ENCODE measurements around the gene CYCS.
"Not testable (repeated sequence)": the region's sequence is repeated elsewhere in the genome, so short reads cannot be mapped to it uniquely, and the experiment has no call there.

Gene CYCS

DNA sequence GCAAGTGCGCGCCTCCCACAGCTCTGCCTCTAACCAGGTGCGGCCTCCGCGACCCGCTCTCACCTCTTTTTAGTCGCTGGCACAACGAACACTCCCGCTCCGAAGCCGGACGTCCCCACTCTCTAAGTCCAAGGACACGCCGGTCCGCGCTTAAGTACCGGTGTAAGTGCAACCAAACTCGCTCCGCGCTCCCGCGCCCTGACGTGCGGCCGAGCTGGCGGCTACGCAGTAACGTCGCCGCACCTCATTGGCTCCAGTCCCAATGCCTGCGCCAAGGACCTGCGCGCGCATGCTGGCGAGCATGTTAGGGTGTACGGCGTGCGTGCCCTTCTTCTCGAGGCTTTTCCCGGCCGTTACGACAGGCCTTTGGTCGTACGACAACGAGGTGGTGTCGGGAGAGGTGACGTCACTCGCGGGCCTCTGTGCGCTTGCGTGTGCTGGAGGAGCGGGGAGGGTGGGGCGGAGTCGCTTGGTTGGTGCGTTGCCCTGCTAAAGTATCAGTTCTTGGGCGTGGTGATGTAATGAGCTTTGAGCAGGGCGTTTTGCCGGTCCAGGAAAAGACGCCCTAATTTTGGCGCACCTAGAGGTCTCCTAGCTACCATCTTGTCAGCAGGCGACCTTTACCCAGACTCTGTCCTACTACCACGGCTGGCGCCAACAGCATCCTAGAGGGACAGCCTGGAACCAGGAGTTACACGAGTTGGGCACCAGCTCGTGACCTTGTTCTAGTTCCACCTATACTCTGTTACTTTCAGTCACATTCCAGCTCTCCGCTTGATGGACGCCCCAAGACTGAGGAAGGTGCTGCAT is at the start of gene CYCS:
TSS of gene CYCS (minus strand) at position 124 of the 810 bp plus-strand sequence. CDS start 1,141 bp downstream, outside the sequence.
- Mint-ChIP-seq H3K4me1 (peaks cover 32% of the 10 kb centered on the region), H3K27me3 (no peaks in the 10 kb centered on the region), H3K4me3 (peak within 1 kb of the TSS; percentile 93), H3K36me3 (peaks cover 30% of the 10 kb centered on the region), H3K27ac (peak within 1 kb of the TSS; percentile 98), H3K9me3 (no peaks in the 10 kb centered on the region)
- peak; percentile 98 for ATAC-seq

DNA sequence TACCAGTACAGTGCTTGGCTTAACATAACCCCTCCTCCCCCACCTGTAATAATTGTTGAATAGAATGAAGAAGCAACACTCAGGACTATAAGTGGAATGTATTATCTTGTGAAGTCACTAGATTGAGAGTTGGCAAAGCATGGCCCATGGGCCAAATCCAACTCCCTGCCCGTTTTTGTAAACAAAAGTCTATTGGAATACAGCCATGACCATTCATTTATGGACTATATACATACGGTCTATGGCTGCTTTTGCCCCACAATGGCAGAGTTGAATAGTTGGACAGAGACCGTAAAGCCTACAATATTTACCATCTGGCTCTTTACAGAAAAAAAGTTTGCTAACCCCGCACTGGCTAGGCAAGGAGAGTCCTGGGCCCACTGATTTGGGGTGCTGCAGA is 48.1 kb upstream of the CYCS start:
- H3K27ac Mint-ChIP-seq, result no peak overlapping the region
- no peaks in the 10 kb centered on the region for H3K9me3 Mint-ChIP-seq
- H3K4me1 Mint-ChIP-seq, result no peaks in the 10 kb centered on the region
- no peak overlapping the region for H3K4me3 Mint-ChIP-seq
- ATAC-seq, result no peak
- H3K36me3 Mint-ChIP-seq, result peaks cover 36% of the 10 kb centered on the region
- H3K27me3 Mint-ChIP-seq, result no peaks in the 10 kb centered on the region

DNA sequence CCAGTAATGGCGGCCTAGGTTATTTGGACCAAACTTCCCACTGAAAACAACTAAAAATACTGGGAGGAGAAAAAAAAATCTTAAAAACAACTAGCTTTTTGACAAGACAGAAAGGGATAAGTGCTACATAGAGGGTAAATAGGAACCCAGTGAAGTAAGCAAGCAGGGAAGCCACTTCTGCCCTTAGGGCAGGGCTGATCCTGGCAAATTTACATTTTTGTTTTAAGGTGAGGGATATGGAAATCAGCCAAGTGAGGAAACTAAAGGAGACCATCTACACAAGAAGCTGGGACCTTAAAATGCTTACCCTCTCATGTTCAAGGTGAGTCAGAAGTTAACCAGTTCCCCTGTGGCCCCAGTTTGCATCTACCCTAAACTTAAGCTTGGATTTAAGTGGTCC is 46.5 kb upstream of the CYCS start:
- ATAC-seq, result no peak
- Mint-ChIP-seq H3K4me1 (no peaks in the 10 kb centered on the region), H3K4me3 (no peak overlapping the region), H3K27ac (peak overlapping the region; percentile 1), H3K36me3 (peaks cover 29% of the 10 kb centered on the region), H3K9me3 (no peaks in the 10 kb centered on the region), H3K27me3 (no peaks in the 10 kb centered on the region)

DNA sequence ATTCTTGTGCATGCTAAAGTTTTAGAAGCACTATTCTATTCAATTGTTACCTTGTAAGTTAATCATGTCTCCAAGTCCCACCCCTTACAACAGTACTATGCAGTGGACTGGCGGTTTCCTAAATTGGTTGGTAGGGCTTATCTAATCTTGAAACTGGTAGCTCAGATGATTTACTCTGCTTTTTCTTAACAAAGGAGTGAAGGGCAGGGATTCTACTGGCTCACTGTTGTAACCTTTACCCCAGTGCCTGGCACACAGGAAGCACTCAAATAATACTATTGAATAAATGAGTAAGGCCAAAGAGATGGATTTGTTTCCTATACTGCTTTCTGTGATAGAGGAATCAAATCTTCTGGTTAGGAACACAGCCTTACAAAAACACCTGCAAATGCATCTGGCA is 46.0 kb upstream of the CYCS start:
- ATAC-seq, result no peak
- Mint-ChIP-seq H3K36me3 (peaks cover 29% of the 10 kb centered on the region), H3K4me3 (no peak overlapping the region), H3K27ac (no peak overlapping the region), H3K4me1 (no peaks in the 10 kb centered on the region), H3K9me3 (no peaks in the 10 kb centered on the region), H3K27me3 (no peaks in the 10 kb centered on the region)

DNA sequence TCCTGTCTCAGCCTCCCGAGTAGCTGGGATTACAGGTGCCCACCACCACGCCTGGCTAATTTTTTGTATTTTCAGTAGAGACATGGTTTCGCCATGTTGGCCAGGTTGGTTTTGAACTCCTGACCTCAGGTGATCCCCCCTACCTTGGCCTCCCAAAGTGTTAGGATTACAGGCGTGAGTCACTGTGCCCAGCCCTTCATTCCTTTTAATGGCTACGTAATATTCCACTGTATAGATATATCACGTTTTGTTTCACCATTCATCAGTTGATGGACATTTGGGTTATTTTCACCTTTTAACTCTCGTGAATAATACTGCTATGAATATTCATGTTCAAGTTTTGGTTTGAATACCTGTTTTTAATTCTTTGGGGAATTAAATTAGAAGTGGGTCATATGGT is 44.6 kb upstream of the CYCS start:
- Mint-ChIP-seq H3K27ac (no peak overlapping the region), H3K27me3 (no peaks in the 10 kb centered on the region), H3K36me3 (peaks cover 29% of the 10 kb centered on the region), H3K4me1 (no peaks in the 10 kb centered on the region), H3K4me3 (no peak overlapping the region), H3K9me3 (no peaks in the 10 kb centered on the region)
- ATAC-seq, result no peak

DNA sequence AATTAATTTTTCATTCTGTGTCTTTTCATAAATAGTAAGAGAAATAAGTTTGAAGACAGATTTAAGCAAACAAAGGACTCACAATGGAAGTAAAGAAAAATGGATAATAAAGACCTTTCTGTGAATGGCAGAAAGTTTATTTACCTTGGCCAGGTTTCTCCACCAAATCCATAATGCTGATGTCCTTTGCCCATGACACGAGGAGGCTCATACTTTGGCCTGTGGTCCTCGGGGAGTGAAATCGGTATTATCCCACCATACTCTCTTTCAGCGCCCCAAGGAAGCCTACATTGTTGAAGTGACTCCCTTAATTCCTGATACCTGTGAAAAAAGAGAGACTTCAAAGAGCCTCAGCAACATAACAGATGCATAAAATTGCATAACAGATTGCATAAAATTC is 43.1 kb upstream of the CYCS start:
- Mint-ChIP-seq H3K4me1 (no peaks in the 10 kb centered on the region), H3K27me3 (no peaks in the 10 kb centered on the region), H3K27ac (no peak overlapping the region), H3K36me3 (peaks cover 29% of the 10 kb centered on the region), H3K4me3 (no peak overlapping the region), H3K9me3 (no peaks in the 10 kb centered on the region)
- ATAC-seq, result no peak

DNA sequence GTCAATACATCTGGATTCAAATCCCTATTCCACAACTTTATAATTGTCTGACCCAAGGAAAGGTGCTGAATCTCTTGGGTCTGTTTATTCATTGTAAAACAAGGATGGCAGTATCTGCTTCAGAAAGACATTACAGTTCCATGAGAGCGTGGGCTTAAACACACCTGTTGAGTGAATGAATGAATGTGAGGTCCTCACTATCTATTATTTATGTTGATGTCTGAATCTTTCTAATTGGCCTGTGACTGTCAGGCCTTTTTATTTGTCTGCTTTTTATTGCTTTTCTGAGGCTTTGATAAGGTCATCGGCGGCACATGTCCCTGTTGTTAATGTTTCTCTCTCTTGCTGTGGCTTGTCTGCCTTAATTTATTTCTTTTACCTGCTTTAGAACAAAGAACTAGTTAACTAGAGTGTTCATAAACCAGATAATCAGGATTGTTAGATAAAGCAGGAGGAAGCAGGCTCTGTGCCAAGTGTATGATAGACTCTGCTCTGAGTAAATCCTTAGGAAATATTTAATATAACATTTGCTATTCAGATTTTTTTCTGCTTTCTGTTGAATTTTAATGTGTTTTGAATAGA is 42.3 kb upstream of the CYCS start:
- Mint-ChIP-seq H3K4me3 (no peak overlapping the region), H3K36me3 (peaks cover 21% of the 10 kb centered on the region), H3K27me3 (no peaks in the 10 kb centered on the region), H3K4me1 (no peaks in the 10 kb centered on the region), H3K27ac (no peak overlapping the region), H3K9me3 (no peaks in the 10 kb centered on the region)
- ATAC-seq, result no peak

DNA sequence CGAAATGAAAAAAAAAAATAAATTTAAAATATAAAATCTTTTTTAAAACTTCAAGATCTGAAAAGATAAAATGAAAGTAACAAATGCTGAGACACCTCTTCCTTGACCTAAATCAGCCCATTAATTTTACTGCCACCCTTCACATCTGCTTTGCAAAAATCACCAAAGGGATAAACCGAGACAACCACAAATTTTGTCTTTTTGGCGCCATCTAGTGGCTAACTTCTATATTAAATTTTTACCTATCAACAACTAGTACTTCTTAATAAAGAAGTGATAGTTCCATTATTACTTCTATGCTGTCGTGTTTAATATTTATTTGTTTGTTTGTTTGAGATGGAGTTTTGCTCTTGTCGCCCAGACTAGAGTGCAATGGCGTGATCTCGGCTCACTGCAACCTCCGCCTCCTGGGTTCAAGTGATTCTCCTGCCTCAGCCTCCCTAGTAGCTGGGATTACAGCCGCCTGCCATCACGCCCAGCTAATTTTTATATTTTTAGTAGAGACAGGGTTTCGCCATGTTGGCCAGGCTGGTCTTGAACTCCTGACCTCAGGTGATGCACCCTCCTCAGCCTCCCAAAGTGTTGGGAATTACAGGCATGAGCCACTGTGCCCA is 35.0 kb upstream of the CYCS start:
- H3K36me3 Mint-ChIP-seq, result peaks cover 32% of the 10 kb centered on the region
- not testable (repeated sequence) for H3K9me3 Mint-ChIP-seq, H3K27ac Mint-ChIP-seq, H3K4me1 Mint-ChIP-seq, H3K27me3 Mint-ChIP-seq, H3K4me3 Mint-ChIP-seq, ATAC-seq

DNA sequence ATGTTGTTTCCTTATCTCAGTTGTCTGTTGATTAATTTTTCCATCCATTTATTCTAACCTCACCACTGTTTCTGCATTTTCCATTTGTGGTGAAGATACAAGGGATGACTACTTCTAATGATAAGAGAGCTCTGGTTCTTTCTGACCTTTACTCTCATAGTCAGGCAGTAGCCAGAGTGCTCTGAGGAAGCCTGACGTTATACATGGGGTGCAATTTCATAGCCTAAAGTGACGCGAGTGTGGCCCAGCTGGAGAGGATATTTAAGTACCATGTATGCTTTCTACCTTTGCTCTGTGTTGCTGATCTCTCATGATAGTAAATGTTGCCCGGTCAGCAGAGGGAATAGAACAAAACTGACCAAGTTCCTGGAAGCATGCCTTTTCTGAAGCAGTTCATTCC is 33.9 kb upstream of the CYCS start:
- H3K4me3 Mint-ChIP-seq, result no peak overlapping the region
- no peak overlapping the region for H3K27ac Mint-ChIP-seq
- no peak for ATAC-seq
- no peaks in the 10 kb centered on the region for H3K9me3 Mint-ChIP-seq
- H3K36me3 Mint-ChIP-seq, result peaks cover 39% of the 10 kb centered on the region
- no peaks in the 10 kb centered on the region for H3K27me3 Mint-ChIP-seq
- H3K4me1 Mint-ChIP-seq, result no peaks in the 10 kb centered on the region

DNA sequence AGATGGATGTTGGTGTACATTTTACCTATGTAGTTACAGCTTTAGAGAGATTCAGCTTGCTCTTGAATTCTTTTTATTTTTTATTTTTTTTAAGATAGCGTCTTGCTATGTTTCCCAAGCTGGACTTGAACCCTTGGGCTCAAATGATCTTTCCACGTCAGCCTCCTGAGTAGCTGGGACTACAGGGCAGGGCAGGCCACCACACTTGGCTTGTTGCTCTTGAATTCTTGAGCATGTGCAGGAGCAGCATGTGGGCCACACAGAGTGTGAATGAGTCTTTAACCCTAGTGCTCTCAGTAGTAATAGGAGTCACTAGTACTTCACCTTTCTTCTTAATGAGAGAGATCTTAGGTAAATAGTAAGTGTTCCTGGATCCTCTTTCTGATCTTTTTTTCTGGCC is 26.7 kb upstream of the CYCS start:
- Mint-ChIP-seq H3K4me1 (no peaks in the 10 kb centered on the region), H3K36me3 (peaks cover 67% of the 10 kb centered on the region), H3K27ac (no peak overlapping the region), H3K9me3 (no peaks in the 10 kb centered on the region), H3K27me3 (no peaks in the 10 kb centered on the region), H3K4me3 (no peak overlapping the region)
- no peak for ATAC-seq

DNA sequence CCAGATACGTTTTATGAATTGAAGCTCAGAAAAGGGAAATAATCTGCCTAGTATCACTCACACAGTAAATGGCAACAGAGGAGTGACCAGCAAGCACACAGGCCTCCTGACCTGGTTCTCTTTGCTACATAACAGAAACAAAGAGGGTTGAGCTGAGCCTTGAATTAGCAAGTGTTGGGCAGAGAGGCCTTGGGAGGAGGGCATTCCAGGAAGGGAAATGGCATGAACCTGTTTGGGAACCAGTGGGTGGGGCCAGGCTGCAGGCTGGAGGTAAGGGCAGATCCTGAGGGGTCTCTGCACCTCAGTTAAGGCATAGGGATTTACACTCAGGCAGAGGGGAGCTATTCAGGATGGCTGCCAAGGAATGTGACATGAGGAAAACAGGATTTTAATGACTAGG is 24.8 kb upstream of the CYCS start:
- Mint-ChIP-seq H3K27ac (no peak overlapping the region), H3K4me1 (no peaks in the 10 kb centered on the region), H3K27me3 (no peaks in the 10 kb centered on the region), H3K9me3 (no peaks in the 10 kb centered on the region), H3K4me3 (no peak overlapping the region), H3K36me3 (peaks cover 65% of the 10 kb centered on the region)
- no peak for ATAC-seq

DNA sequence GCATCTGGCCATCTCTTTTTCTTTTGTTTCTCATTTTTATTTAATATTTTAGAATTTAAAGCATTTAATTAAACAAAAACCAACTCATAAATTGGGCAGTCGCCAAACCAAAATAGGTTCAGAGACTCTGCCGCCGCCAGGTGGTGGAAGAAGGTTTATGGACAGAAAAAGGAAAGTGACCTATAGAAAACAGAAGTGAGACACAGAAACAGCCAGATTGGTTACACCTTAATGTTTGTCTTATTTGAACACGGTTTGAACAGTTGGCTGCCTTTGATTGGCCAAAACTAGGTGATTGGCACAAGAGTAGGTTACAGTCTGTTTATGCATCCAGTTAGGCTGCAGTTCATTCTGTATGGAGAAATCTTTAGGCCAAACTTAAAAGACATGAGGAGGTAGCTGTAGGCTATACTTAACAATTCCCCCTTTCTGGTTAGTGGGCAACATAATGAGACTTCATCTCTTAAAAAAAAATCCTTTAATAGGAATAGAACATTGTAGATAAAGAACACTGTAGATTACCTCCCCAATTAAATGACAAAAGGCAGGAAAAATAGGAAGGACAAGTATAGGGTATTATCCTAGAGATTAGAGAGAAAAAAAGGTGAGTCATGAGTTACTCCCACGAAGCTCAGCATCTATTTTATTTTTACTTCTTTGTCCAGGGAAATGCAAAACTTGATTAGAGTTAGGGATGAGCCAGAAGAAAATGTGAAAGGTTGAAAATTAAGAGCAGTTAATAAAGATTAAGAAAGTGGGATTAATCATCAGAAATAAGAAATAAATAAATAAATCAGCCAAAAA is 23.9 kb upstream of the CYCS start:
- H3K4me1 Mint-ChIP-seq, result no peaks in the 10 kb centered on the region
- ATAC-seq, result no peak
- H3K4me3 Mint-ChIP-seq, result no peak overlapping the region
- peaks cover 57% of the 10 kb centered on the region for H3K36me3 Mint-ChIP-seq
- H3K27ac Mint-ChIP-seq, result no peak overlapping the region
- H3K27me3 Mint-ChIP-seq, result no peaks in the 10 kb centered on the region
- H3K9me3 Mint-ChIP-seq, result no peaks in the 10 kb centered on the region

DNA sequence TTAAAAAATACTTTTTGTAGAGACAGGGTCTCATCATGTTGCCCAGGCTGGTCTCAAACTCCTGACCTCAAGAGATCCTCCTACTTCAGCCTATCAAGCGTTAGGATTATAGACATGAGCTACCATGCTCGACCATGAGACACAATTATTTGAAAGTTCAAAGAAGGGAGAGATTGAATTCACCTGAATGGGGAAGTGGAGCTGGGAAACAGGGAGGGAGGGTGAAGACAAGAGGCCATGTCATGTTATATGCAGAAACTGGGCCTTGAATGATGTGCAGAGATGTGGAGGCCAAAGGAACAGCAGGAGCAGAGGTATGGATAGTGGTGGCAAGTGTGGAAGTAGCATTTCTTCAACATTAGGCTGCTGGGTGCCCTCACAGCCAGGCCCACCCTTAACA is 18.7 kb upstream of the CYCS start:
- ATAC-seq, result no peak
- H3K27ac Mint-ChIP-seq, result no peak overlapping the region
- H3K4me3 Mint-ChIP-seq, result no peak overlapping the region
- peaks cover 21% of the 10 kb centered on the region for H3K36me3 Mint-ChIP-seq
- no peaks in the 10 kb centered on the region for H3K27me3 Mint-ChIP-seq
- no peaks in the 10 kb centered on the region for H3K9me3 Mint-ChIP-seq
- H3K4me1 Mint-ChIP-seq, result no peaks in the 10 kb centered on the region

DNA sequence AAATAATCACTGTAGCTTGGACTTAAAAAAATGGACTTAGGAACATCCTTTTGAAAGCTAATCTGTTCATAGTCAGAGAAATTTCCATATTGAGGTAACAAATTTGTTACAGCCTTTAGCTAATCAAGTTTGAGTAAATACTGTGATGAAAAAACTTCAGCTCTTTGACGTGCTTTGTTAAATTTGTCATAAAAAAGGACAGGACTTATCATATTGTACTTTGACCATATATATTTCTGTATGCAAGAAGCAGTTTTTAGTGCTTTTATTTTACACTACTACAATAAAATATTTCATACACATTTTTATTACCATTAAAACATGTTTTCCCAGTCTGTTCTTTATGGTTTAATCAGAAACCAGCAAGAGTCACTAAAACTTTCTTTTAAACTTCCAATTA is 14.5 kb upstream of the CYCS start:
- H3K4me1 Mint-ChIP-seq, result no peaks in the 10 kb centered on the region
- H3K36me3 Mint-ChIP-seq, result peaks cover 16% of the 10 kb centered on the region
- no peak overlapping the region for H3K27ac Mint-ChIP-seq
- H3K9me3 Mint-ChIP-seq, result no peaks in the 10 kb centered on the region
- ATAC-seq, result no peak
- no peak overlapping the region for H3K4me3 Mint-ChIP-seq
- H3K27me3 Mint-ChIP-seq, result no peaks in the 10 kb centered on the region

DNA sequence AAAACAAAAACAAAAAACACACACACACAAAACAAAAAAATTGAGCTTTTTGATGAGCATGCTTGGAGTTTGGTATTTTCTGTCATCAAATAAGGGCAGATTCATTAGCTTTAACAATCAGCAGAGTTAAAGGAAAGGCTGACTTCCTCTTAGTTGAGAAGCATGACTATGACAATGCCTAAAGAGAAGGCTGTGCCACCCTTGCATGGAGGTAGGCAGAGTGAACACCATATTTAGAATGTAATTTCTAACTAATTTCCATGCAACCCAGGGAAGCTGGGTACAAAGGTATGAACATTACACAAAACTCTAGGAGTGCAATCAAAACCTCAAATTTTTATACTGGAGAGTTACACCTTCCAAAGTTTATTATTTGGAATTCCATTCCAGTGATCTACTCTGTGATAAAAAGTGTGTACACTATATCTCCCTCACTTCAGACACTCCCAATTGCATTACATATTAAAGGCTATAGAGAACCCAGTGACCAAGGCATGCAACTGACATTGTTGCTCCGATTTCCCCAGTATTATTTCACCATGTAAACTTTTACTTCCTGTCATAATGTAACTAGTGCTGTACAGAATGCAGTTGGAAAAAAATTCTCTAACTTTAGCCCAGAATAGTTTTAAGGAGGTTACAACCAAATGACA is 9.4 kb upstream of the CYCS start:
- H3K36me3 Mint-ChIP-seq, result peaks cover 16% of the 10 kb centered on the region
- H3K4me1 Mint-ChIP-seq, result peaks cover 18% of the 10 kb centered on the region

More for the DNA sequence above, 9.4 kb upstream of the CYCS start:
- H3K9me3 Mint-ChIP-seq, result no peaks in the 10 kb centered on the region
- H3K27ac Mint-ChIP-seq, result no peak overlapping the region
- ATAC-seq, result no peak
- no peaks in the 10 kb centered on the region for H3K27me3 Mint-ChIP-seq
- H3K4me3 Mint-ChIP-seq, result no peak overlapping the region

All from stimulated activated memory B cell treated with anti-CD40 and anti-IgM and Interleukin-4, amounts not matched to agents 10 μg/mL and 1 μg/mL and 100 μg/mL, for 72 hours (primary cell).